K562 (cell line): Measurements from ENCODE around the gene NOM1. TPM values are rescaled to one million over a fixed set of nuclear protein-coding genes. Genes with fewer than 3 reads are reported as not detected.

Source experiments
- DPF2 ChIP-seq: fragments of 450-650 bp; IDR thresholded peaks from 2 replicates; pipeline ENCODE4 v1.6.1; 2016
- E2F5 ChIP-seq: sonication (generic); formaldehyde crosslinking; IDR thresholded peaks from 2 replicates; pipeline ENCODE4 v1.8.0; 2022; ENCODE audit warnings: mild to moderate bottlenecking, missing genetic modification reagents
- ELK1 ChIP-seq: sonication (generic); formaldehyde crosslinking; IDR thresholded peaks from 2 replicates; pipeline ENCODE4 v1.8.1; 2022; ENCODE audit warnings: missing genetic modification reagents
- GATAD2B ChIP-seq: fragments of 450-650 bp; IDR thresholded peaks from 2 replicates; pipeline ENCODE4 v1.6.1; 2017; ENCODE audit warnings: mild to moderate bottlenecking, borderline replicate concordance
- GTF2A2 ChIP-seq: IDR thresholded peaks from 2 replicates; pipeline ENCODE4 v1.6.1; 2016; ENCODE audit warnings: mild to moderate bottlenecking, missing genetic modification characterization, missing compliant biosample characterization
- HINFP ChIP-seq: fragments of 450-650 bp; conservative IDR thresholded peaks from 2 replicates; pipeline ENCODE4 v1.6.1; 2016; ENCODE audit warnings: missing genetic modification characterization, low read depth, mild to moderate bottlenecking, control low read depth, missing compliant biosample characterization
- JUN ChIP-seq, 2 experiments: sonication (generic) in 1 of 2; formaldehyde crosslinking in 1 of 2; IDR thresholded peaks; 2 replicates each; pipeline versions ENCODE4 v1.6.1 to v1.8.0; 2012 to 2022; ENCODE audit warnings: borderline replicate concordance in 2 of 2, mild to moderate bottlenecking in 2 of 2, improper control_type of control experiment in 1 of 2, low read depth in 1 of 2, low read length in 1 of 2, missing genetic modification reagents in 1 of 2
- KLF13 ChIP-seq: fragments of 450-650 bp; IDR thresholded peaks from 2 replicates; pipeline ENCODE4 v1.6.1; 2016; ENCODE audit warnings: missing genetic modification characterization, low read depth, mild to moderate bottlenecking, missing compliant biosample characterization, moderate library complexity, borderline replicate concordance
- MEIS2 ChIP-seq: fragments of 450-650 bp; IDR thresholded peaks from 2 replicates; pipeline ENCODE4 v1.6.1; 2014; ENCODE audit warnings: mild to moderate bottlenecking; ENCODE audit not compliant: partially characterized antibody
- RB1 ChIP-seq: fragments of 450-650 bp; IDR thresholded peaks from 2 replicates; pipeline ENCODE4 v1.6.1; 2017; ENCODE audit warnings: low read depth, mild to moderate bottlenecking
- RCOR1 ChIP-seq, 2 experiments: IDR thresholded peaks; 2 replicates each; pipeline ENCODE4 v1.6.1; 2012; ENCODE audit warnings: low read depth in 2 of 2, low read length in 2 of 2, borderline replicate concordance in 1 of 2, improper control_type of control experiment in 1 of 2
- SMARCC2 ChIP-seq: fragments of 450-650 bp; IDR thresholded peaks from 2 replicates; pipeline ENCODE4 v1.6.1; 2017; ENCODE audit warnings: antibody characterized with exemption, moderate library complexity, mild to moderate bottlenecking, low read depth
- SRSF9 ChIP-seq: fragments of 200-400 bp; formaldehyde crosslinking; IDR thresholded peaks from 2 replicates; pipeline ENCODE4 v1.6.1; 2017; ENCODE audit warnings: low read depth, low read length, borderline replicate concordance
- STAT5A ChIP-seq: IDR thresholded peaks from 2 replicates; pipeline ENCODE4 v1.6.1; 2012; ENCODE audit warnings: low read length, inconsistent platforms, borderline replicate concordance
- ZC3H11A ChIP-seq: IDR thresholded peaks from 2 replicates; pipeline ENCODE4 v1.6.1; 2012; ENCODE audit warnings: low read depth, low read length, improper control_type of control experiment
- ZNF212 ChIP-seq: fragments of 450-650 bp; formaldehyde crosslinking; IDR thresholded peaks from 2 replicates; pipeline ENCODE4 v1.4.0; 2020; ENCODE audit warnings: mild to moderate bottlenecking
- ZNF77 ChIP-seq: fragments of 250-450 bp; sonication (Bioruptor Pico); IDR thresholded peaks from 2 replicates; pipeline ENCODE4 v1.5.0; 2020
- polyA plus RNA-seq, 8 experiments: library from polyadenylated mRNA; depleted of rRNA in 4 of 8; stranded (reverse) in 5 of 8; unstranded in 3 of 8; fragments of >200 nt; fragmentation: Nextera tagmentation in 2 of 8; fragmentation: Illumina TruSeq in 1 of 8; extraction: Ambion mirVana in 2 of 8; extraction: Trizol in 1 of 8; gene quantifications; 2 replicates each; pipeline versions ENCODE4 v1.2.1 to v1.2.3, GENCODE V29; 2011 to 2014; ENCODE audit warnings: inconsistent platforms in 1 of 8, missing spikeins in 1 of 8
- total RNA-seq, 7 experiments: library from RNA; depleted of rRNA in 6 of 7; stranded (reverse); fragments of >200 nt in 6 of 7; fragmentation: Illumina TruSeq in 2 of 7; extraction: Trizol in 2 of 7; gene quantifications; 2 replicates each; pipeline versions ENCODE4 v1.2.1 to v1.2.3, GENCODE V29; 2011 to 2021; ENCODE audit warnings: low replicate concordance in 1 of 7
- TF ChIP-seq, protein P1 (sequence below): fragments of 250-450 bp; sonication (Bioruptor Pico); IDR thresholded peaks from 2 replicates; pipeline ENCODE4 v1.8.0; 2022; ENCODE audit warnings: inconsistent platforms, mild to moderate bottlenecking, moderate library complexity, borderline replicate concordance
- TF ChIP-seq, protein P2 (sequence below): fragments of 450-650 bp; IDR thresholded peaks from 2 replicates; pipeline ENCODE4 v1.6.1; 2016; ENCODE audit warnings: borderline replicate concordance

The NOM1 gene
- total and polyA plus RNA-seq, 9 of the 15 experiments (the other 6 are each of a cell fraction or from before 2014, with no cell fraction given), result 6.8 to 47.3 (median 37.4) TPM

DNA sequence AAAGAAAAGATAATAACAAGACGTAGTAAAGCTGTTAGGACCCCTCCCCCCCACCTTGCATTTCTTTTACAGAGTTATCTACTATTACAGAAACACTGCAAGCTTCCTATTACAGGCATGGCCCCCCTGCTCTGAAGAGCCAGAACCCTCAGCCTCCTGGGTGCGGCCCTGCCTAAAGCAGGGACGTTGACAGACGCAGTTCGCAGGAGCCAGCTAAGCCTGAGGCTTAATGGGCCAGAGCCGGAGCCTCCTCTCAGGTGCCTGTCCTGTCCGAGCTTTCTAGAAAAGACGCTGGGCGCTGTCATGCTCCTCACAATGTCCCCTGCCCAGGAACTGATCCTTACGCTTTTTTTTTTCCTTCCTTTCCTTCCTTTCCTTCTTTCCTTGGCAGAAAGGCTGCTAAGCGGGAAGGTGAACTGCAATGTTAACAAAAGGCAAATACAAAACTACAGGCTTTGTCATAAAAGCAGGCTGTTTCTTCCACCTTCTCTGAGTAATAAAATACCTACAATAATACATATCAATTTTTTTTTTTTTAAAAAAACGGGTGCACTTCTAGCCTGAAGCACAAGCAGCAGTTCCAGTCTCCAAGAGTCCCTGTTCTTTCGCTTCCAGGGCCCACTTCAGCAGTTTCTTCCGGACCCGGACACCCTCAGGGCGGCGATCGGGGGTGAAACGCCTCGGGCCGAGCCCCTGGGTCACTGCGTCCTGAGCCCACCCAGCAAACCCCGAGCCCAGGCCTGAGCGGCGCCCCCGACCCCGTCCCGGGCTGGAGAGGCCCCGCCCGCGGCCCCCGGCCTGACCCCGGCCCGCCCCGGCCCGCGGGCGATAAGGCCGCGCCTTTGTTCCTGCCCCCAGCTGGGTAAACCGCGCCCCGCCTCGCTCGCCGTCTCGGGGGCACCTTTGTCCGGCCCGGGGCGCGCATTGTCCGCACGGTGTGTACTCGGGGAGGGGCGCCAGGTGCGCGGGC is 49.8 kb downstream of the NOM1 start (continued):
- TF ChIP-seq ELK1 (CRISPR knock-in tag) (no peak), SMARCC2 (no peak), ZNF212 (CRISPR knock-in tag) (no peak), E2F5 (CRISPR knock-in tag) (no peak), MEIS2 (peak; percentile 61), GTF2A2 (tag) (no peak), KLF13 (no peak), STAT5A (no peak), RB1 (0 out of 2 replicates have a peak, but pooled peaks have one; percentile 41), JUN (IDR thresholded peaks at IDR 0.05; ENCODE audit: borderline replicate concordance, low read depth, low read length) (0 out of 2 replicates have a peak, but pooled peaks have one; percentile 4), JUN (CRISPR knock-in tag; IDR thresholded peaks at IDR 0.05; ENCODE audit: borderline replicate concordance) (no peak), HINFP (no peak), DPF2 (0 out of 2 replicates have a peak, but pooled peaks have one; percentile 17), GATAD2B (peak; percentile 69; the same call in 1 of the 2 replicates), RCOR1 (IDR thresholded peaks at IDR 0.05; ENCODE audit: borderline replicate concordance in 1 of 2, low read depth in 2 of 2, low read length in 2 of 2) (no peak), ZC3H11A (no peak), ZNF77 (no peak), SRSF9 (no peak)
- TF ChIP-seq, protein P1, sequence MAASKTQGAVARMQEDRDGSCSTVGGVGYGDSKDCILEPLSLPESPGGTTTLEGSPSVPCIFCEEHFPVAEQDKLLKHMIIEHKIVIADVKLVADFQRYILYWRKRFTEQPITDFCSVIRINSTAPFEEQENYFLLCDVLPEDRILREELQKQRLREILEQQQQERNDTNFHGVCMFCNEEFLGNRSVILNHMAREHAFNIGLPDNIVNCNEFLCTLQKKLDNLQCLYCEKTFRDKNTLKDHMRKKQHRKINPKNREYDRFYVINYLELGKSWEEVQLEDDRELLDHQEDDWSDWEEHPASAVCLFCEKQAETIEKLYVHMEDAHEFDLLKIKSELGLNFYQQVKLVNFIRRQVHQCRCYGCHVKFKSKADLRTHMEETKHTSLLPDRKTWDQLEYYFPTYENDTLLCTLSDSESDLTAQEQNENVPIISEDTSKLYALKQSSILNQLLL, result 0 out of 2 replicates have a peak, but pooled peaks have one; percentile 43
- TF ChIP-seq, protein P2, sequence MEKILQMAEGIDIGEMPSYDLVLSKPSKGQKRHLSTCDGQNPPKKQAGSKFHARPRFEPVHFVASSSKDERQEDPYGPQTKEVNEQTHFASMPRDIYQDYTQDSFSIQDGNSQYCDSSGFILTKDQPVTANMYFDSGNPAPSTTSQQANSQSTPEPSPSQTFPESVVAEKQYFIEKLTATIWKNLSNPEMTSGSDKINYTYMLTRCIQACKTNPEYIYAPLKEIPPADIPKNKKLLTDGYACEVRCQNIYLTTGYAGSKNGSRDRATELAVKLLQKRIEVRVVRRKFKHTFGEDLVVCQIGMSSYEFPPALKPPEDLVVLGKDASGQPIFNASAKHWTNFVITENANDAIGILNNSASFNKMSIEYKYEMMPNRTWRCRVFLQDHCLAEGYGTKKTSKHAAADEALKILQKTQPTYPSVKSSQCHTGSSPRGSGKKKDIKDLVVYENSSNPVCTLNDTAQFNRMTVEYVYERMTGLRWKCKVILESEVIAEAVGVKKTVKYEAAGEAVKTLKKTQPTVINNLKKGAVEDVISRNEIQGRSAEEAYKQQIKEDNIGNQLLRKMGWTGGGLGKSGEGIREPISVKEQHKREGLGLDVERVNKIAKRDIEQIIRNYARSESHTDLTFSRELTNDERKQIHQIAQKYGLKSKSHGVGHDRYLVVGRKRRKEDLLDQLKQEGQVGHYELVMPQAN, result no peak
- TF ChIP-seq, all 486 proteins: peak for 39
